GM19452 (cell line): ENCODE measurements around the gene MICAL3.
"Not testable (repeated sequence)": the region's sequence is repeated elsewhere in the genome, so short reads cannot be mapped to it uniquely, and the experiment has no call there.

ENCODE experiments used
- ATAC-seq: cut with Tn5 transposase; IDR thresholded peaks from one replicate; pipeline ENCODE4 v1.9.1; 2021; ENCODE audit not compliant: unreplicated experiment

Gene MICAL3

DNA sequence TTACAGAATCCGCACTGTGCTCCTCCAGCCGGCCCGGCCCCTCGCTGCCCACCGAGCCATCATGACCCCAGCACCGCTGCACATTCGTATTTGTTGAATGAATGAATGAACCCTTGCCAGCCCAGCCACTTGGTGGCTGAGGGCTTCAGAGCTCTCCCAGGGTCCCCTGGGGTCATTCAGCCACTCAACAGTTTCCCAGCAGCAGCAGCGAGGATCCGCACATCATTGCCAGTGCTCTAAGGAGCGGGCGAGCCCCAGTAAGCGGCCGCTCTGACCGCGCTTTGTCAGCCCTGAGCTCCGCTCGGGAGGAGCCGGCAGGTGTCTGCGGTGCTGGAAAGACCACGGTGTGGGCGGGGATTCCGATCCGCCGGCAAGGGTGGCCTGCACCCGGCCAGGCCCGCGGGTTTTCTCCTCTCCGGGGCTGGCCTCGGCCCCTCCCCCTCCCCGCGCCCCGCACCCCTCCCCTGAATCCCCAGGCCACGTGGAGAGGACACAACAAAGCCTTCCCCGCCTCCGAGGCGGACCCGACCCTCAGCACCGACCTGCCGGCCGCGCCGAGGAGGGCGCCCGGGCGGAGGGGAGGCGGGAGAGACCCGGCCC is 250.7 kb downstream of the MICAL3 start:
- ATAC-seq, result peak; percentile 37

DNA sequence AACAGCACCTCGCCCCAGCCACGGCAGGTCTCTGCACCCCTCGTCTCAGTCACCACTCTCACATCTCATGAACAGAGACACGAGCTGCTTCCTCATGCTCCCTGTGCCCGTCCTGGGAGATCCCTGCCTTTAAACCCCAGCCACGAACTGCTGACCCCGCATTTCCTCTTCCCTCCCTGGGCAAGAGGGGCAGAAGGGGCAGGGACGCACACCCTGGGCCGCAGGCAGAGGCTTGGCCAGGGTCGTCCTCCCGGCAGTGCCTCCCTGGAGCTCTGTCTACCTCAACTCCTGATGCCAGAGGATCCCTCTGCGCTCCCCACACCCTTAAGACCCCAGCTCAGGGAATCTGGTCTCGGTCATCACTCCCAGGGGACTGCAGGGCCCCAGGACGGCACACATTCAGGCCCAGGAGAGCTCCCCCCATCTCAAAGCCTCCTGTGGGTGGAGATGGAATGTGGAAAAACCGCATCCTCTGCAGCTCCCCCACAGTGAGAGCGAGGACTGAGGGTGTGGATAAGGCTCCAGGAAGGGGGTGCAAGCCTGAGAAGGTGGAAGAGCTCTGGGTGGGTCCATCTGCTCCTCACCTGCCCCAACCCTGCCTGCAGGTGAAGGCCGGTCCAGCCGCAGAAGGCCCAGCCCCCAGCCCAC is 251.3 kb downstream of the MICAL3 start:
- no peak for ATAC-seq

DNA sequence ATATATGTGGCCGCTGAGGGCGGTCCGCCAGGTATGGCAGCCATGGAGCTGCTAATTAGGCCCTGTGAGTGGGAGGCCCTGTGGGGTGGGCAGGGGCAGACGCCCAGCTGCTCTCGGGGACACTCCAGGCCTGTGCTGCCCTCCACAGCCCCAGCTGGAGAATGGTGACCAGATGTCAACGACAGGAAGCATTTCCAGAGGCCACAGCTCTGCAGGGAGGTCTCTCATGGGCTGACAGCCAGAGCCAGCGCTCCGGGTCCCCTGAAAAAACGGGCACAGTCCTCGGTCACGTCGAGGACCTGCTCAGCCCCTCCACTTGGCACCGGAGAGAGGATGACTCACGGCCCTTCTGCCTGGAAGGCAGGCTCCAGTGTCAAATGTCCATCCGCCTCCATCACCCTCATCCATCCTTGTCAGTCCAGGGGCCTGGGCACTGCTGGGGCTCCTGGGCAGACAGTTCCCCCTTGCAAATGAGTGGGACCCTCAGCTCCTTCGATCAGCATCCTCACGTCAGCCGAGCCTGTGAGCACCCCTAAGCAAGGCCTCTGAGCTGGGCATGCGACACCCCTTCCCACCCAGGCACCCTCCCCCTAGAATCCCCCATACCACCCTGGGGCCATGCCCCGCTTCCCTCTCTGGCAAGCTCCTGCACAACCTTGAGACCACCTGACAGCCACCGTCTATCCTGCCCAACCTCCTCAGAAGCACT is 252.0 kb downstream of the MICAL3 start:
- ATAC-seq, result no peak

DNA sequence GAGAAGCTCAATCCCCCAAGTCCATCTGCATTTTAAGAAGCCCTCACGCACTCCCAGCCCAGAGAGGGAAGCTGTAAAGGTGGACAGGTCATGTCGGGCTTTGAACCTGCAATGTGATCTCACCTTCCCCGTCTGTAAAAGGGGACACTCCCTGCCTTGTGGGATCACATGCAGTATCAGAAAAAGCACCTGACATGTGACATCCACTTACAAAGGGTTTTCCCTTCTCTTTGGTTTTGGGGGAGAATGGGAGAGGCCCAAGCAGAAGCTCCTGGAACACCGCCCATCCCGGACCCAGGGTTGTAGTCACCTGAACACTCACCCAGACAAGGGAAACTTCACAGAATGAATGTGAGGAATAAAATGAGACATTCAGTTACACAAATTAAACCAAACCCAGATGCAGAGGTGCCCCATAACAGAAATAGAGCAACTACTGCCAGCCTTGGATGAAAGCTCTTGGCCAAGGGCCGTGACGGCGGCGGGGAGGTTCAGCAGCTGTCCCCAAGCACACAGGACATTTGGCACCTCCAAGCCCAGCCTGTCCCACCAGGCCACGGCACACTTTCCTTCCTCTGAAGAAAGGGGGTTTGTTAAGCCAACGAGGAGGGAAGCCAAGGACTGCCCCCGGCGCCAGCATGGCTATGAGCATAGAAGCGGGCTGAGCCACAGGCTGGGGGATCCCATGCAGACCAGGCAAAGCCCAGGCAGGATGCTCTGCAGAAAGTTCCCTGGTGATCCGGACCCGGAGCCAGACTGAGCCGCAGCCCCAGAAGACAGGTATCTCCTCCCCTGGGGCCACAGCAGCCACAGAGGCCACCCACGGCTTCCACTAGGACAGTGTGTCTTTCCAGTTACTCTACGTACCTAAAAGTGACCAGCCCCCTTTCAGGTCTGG is 253.9 kb downstream of the MICAL3 start:
- ATAC-seq, result no peak

DNA sequence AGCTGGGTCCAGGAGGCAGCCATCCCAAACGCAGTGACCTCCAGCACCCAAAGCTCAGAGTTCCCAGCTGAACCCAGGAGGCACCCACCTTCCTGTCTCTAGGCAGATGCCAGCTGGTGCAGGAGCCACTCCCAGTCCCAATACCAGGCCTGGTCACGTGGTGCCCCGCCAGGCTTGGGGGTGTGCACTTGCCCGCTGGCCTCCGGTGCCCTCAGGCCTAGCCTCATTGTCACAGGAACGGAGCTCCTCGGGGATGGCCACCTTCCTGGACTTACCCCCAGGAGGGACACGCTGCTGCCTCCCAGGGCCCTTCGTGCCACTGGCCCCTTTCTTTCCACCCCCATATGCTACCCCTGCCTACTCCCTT is 254.7 kb downstream of the MICAL3 start:
- ATAC-seq, result no peak

DNA sequence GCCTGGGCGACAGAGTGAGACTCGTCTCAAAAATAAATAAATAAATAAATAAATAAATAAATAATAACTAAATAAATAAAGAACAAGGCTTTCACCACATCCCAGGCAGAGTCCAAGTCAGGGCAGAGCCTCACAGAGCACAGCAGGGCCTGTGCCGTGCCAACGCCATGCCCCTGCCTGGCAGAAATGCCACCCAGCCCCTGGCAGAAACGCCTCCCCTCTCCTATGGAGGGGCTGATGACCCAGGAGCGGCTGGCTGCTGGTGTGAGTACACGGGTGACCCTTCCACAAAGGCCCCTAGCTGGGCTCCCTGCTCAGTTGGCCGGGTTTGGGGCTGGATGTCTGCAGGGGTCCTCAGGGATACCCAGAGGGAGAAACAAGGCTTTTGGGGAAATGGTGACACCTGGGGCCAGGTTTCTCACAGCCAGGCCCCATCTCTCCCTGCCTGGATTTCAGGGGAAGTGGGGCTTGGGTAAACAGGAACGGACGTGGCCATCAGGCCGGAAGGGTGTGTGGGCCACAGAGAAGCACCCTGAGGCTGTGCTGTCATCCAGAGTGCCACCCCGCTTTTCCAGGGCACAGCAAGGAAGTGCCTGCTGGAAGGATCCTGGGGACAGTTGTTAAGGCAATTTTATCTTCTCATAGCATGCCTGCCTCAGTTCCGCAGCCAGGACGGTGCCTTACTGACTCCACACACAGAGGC is 255.2 kb downstream of the MICAL3 start:
- no peak for ATAC-seq

DNA sequence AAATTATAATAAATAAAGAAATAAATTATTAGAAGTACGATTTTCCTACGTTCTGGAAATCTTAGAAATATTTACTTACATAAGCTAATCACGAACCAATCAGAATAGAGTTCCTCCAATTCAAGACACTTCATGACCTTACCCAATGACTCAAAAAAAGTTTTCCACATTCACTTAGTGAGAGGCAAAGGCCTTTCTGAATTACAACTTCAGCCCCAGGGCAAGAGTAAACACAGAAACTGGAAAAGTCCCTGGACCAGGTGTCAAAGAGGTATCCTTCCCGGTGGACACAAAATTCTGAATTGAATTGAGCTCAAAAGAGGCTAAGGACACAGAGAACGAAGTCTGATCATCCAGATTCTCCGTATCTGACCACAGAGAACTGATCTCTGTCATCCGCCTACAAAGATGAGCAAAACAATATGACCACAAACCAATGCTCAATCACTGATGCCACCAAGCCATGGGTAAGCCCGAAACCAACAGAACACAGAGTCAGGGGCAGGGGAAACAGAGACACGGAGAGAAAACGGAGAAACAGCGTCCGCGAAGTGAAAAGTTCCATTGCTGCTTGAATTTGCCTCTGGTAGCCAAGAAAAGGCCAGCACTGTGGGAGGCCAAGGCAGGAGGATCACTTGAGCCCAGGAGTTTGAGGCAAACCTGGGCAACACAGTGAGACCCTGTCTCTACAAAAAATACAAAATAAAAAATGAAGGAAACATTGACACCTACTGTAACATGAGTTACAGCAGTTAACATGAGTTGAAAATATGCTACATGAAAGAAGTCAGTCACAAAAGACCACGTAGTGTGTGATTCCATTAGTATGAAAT is 256.9 kb downstream of the MICAL3 start:
- ATAC-seq, result peak; percentile 84

DNA sequence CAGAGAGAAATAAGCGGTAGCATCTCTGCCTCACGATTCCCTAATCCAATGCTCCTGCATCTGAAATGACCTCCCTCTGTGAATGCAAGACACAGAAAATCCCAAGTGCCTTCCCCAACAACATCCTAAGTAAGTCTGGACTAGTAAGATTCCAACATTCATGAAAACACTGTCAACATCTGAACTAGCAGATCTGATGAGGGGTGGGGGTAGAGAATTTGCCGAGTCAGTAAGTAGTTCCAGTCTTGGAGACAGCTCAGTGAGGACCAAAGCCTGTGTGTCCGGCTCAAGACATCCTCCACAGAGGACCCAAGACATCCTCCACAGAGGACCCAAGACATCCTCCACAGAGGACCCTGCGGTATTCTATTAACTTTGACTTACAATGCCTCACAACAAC is 259.5 kb downstream of the MICAL3 start:
- ATAC-seq, result not testable (repeated sequence)

DNA sequence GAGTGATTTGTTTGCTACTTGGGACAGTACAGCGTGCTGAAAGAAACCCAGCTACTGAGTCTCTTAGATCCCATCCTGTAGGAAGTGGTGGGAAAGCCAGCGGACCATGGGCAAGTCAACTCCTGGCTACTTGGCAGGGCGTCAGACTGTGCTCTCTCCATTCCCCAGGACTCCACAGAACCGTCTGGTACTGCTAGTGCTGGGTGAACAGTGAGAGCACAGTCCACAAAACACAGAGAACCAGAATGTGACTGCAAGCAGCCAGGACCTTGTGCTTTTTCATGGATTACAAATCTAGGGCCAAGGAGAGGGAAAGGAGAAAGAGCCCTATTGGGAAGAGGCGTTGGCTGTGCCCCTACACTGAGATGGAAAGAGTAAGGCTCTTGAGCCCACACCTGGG is 260.3 kb downstream of the MICAL3 start:
- ATAC-seq, result no peak

DNA sequence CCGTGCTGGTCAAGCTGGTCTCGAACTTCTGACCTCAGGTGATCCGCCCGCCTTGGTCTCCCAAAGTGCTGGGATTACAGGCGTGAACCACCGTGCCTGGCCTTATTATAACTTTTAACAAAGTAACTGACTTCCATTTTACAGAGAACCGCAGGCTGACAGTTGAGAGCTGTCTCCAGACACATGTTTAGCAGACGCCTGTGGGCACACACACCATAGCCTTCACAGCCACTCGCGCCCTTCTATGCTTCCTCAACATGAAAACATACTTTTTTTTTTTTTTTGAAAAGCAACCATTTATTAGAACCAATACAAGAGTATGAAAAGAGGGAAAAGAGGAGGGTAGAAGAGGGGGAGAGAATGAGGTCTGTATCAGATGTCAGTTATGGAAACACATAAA is 260.9 kb downstream of the MICAL3 start:
- not testable (repeated sequence) for ATAC-seq

DNA sequence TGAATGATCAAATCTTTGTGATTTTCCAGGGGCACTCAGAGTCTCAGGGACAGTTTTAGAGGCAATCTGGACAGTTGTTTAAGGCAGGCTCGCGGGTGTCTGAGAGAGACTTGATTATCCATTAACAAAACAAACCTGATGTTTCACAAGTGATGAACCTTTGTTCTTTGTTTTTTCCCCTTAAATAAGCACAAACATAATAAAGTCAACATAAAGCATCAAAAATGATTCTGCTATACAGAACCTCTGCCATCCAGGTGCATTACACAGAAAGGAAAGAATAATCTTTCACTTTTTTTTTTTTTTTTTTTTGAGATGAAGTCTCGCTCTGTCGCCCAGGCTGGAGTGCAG is 263.2 kb downstream of the MICAL3 start:
- no peak for ATAC-seq

DNA sequence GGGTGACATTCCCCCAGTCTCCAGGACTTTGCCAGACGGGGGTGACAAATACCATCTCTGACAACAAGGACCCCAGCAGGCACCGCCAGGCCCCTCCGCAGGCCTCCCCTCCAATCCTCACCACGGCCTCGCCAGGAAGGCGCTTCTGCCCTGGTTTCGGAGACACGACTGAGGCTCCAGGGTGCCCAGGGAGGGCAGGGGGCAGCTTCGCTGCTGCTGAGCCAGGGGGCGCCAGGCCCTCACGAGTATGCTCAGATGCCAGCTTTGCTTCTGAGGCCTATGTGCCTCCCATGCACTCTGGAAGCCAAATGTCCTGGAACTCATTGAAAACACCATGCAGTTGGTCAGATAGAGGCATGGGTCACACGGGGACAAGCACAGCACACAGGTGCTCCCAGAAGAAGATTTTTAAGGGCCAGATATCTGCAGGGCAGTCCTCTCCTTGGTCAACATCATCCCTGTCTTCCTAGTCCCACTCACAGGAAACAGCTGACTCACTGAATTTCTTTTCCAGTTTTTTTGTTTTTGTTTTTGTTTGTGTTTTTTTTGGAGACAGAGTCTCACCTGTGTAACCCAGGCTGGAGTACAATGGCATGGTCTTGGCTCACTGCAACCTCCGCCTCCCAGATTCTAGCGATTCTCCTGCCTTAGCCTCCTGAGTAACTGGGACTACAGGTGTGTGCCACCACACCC is 270.0 kb downstream of the MICAL3 start:
- ATAC-seq, result no peak

DNA sequence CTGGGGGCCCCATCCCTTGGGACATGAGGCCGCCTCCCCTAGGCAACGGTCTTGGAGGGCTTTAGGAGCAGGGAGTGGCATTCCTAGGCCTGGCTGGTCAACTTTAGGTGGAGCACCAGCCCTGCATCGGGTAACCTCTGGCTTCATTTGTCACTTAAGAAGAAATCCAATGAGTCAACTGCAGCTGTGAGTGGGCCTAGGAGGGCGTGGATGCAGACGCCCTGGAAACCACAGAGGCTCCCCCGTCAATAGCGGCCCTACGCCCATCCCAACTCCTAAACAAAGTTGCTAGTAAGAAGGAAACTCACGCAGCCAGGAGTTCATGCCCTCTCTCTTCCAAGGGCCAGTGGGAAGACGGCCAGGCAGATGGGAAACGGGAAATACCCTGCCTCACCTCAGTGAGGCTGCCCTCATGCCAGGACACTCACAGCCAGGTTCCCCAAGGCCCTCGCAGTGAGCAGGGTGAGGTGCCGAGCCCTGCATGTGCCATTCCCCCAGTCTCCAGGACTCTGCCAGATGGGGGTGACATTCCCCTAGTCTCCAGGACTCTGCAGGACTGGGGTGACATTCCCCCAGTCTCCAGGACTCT is 270.9 kb downstream of the MICAL3 start:
- ATAC-seq, result no peak

DNA sequence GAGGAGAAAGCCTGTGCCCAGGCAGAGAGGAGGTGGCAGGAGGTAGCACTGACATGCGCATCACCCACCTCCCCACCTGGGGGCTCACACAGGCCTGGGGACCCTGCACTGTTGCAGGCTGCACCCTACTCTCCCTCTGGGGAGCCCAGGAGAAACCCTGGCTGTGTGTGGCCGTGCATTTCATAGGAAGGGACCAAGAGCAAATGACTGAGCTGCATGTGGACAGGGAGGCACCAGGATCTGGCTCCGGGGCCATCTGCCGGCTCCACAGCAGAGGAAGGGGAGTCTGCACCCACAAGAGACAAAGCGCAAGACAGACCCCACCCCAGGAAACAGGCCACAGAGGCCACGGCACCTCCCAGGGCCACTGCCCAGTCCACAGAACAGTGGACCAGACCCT is 272.8 kb downstream of the MICAL3 start:
- ATAC-seq, result no peak

DNA sequence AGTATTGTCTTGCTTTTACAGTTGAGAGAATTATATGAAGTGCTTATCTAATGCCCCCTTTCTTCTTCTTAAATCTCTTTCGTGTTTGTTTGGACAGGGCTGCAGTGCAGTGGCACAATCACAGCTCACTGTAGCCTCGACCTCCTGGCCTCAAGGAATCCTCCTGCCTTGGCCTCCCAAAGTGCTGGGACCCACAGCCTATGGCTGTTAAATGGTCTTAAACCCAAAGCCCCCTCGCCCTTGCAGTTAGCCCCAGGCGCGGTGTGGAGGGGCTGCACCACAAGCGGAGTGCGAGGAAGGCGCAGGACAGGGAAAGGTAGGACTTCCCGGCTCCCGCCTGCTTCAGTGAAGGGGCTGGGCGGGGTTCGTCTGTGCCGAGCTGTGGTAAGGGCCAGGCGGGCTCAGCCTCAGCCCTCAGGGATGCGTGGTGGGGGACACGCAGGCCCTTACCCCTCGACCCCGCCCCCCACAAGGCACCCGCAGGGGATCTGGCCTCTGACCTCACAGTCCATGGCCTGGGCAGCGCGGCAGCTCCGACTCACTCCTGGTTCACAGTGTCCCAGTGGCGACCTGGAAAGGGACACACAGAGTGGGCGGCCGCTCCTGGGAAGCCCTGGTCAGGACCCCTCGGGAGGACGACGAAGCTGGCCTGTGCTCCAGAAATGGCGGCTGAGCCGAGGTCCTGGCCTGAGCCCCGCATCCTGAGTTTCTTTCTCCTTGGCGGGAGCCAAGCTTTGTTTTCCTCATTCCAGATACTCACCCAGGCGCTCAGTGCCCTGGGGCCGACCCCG is 274.6 kb downstream of the MICAL3 start:
- no peak for ATAC-seq

DNA sequence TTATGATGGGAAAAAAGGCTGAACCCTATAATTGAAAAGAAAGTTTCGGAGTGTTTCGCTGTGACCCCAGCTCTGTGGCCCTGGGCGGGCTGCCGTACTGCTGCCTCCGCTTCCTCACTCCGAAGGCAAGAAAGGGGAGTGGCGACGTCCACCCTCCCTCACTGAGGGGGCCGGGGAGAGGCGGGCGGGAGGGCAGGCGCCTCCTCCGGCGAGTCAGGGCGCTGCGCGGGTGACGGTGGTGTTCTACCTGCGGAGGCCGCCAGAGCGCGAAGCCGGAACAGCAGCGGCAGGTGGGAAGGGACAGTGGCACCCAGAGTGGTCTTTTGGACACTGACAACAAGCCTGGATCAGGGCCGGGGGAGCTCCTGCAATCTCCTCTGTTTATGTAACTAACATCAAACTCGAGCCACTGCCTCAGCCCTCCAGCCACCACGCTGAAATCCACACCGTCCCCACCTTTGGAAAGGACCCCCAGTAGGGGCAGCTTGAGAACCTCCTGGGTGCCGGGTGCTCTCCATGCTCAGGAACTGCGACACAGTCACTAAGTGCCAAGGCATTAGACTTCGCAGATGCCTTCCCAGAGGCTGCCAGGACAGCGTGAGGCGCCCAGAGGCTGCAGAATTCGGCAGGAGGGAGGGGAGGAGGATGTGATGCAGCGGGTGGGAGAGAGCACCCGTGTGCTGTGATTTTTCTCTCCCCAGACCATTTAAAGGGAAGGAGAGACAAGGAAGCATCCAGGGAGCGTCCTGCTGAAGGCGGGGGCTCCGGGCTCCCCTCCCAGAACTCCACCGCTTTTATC is 275.6 kb downstream of the MICAL3 start:
- no peak for ATAC-seq

DNA sequence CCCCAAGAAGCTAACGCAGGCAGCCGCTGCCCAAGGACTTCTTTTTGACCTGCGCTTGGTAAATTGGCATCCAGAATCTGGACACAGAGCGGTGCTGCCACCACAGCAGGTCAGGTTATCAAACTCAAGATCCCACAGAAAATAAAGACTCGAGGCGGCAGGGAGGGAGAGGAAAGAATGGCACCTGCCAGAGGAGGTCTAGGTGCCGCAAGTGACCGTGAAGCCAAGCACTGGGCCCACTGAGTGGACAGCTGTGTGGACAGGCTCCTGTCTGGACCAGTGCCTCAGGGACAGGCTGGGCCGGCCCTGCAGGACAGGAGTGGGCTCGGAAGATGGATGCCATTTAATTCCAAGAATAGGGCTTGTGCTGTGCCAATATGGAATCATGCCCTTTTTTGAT is 277.4 kb downstream of the MICAL3 start:
- no peak for ATAC-seq

DNA sequence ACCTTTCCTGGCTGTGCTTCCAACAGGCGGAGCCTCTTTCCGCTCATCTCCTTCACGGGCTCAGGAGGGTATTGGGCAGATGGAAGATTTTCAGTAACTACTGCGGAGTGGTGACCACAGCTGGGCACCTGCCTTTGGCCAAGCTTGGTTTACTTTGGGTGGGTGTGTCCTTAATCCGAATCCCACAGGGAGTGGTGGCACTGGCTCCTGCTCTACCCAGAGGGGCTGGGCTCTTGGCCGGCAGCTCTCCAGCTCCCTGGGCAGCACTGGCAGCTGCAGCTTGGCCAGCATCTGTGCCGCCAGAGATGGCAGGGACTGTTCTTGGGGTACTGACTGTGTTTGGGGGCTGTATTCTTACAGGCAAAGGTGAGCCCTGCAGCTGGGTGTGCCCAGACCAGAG is 279.9 kb downstream of the MICAL3 start:
- no peak for ATAC-seq
